ENCODE data around the gene AICDA. TPM values are rescaled to one million over a fixed set of nuclear protein-coding genes. Genes with fewer than 3 reads are reported as not detected.

Gene AICDA
- total and polyA plus RNA-seq, 10 of the 15 experiments (the other 5 are each of a cell fraction or from before 2014, with no cell fraction given), result 9.4 to 24.9 (median 16.6) TPM

GRCh38 chr12:8642775-8643174 is 30.1 kb upstream of the AICDA start:
- no peak for ATAC-seq
- Histone ChIP-seq H3K9ac (ENCODE audit: control insufficient read depth, insufficient read depth, low read length) (no peak overlapping the region), H3K4me2 (ENCODE audit: control insufficient read depth, insufficient read depth) (no peak overlapping the region), H3K79me2 (ENCODE audit: control insufficient read depth, insufficient read depth, low read length) (no peaks in the 10 kb centered on the region), H2AFZ (ENCODE audit: control insufficient read depth, low read depth, low read length) (no peak overlapping the region), H3K4me1 (ENCODE audit: control insufficient read depth, insufficient read depth, low read length) (peaks cover 28% of the 10 kb centered on the region), H3K9me3 (replicated peaks; ENCODE audit: control insufficient read depth, insufficient read depth, low read length) (no peaks in the 10 kb centered on the region; the same call in 1 of the 3 replicates), H3K27ac (ENCODE audit: control insufficient read depth, insufficient read depth) (no peak overlapping the region), H3K27me3 (replicated peaks in 1 of 2; ENCODE audit: control insufficient read depth in 2 of 2, insufficient read depth in 2 of 2, low read length in 1 of 2) (no peaks in the 10 kb centered on the region), H4K20me1 (ENCODE audit: control insufficient read depth, insufficient read depth) (no peaks in the 10 kb centered on the region), H3K4me3 (no peak overlapping the region), H3K36me3 (ENCODE audit: control insufficient read depth in 2 of 2, insufficient read depth in 2 of 2, low read length in 1 of 2) (no peaks in the 10 kb centered on the region)
- no TSS peak for BruUV-seq (replicated peaks)
- in situ Hi-C loops (cut with MboI), result loop anchor here (10.0 to 25.0 kb wide), 3 partner anchors 722 to 1680 kb away; partner anchors contain the start of genes CLEC2D, EMG1, PHB2 and PTPN6
- FAIRE-seq, result no peak
- ChIA-PET POLR2A (no interaction called here), RAD21 (ENCODE audit: unreplicated experiment) (interaction anchor here (0.8 kb wide), 1 partner anchor 16 kb away, joined by 3 read pairs; no protein-coding TSS in a partner anchor), SMC1A (ENCODE audit: uncharacterized antibody, unreplicated experiment) (interaction anchor here (0.7 to 2.4 kb wide), 5 partner anchors 11 to 1038 kb away, joined by 3 to 11 read pairs (median 5); partner anchors contain the start of gene AICDA), CTCF (interaction anchor here (1.2 to 2.0 kb wide), 3 partner anchors 13 to 33 kb away, joined by 3 to 9 read pairs (median 4); no protein-coding TSS in a partner anchor)
- intact Hi-C loops (cut with micrococcal nuclease; ENCODE audit: unreplicated experiment), result no loop called here
- no peak for DNase-seq (ENCODE audit: low read depth, low spot score)
- 95% methylated on average over 1 of the region's 1 CpG for WGBS (ENCODE audit: insufficient coverage, insufficient replicate concordance, low lambda C conversion rate, missing lambda C conversion rate)
- TF ChIP-seq GATAD2B (conservative IDR thresholded peaks at IDR 0.05; ENCODE audit: low read depth) (no peak), ZNF592 (IDR thresholded peaks at IDR 0.05) (no peak), KLF5 (IDR thresholded peaks at IDR 0.05; ENCODE audit: partially characterized antibody) (no peak), USF2 (IDR thresholded peaks at IDR 0.05; ENCODE audit: borderline replicate concordance, low read depth, low read length) (no peak), SMARCA5 (IDR thresholded peaks at IDR 0.05) (no peak), RFX5 (IDR thresholded peaks at IDR 0.05; ENCODE audit: low read depth, low read length) (no peak), PAX5 (IDR thresholded peaks at IDR 0.05; ENCODE audit: borderline replicate concordance, low read depth, low read length) (no peak), WRNIP1 (IDR thresholded peaks at IDR 0.05; ENCODE audit: borderline replicate concordance, low read depth, low read length) (no peak), MYB (IDR thresholded peaks at IDR 0.05; ENCODE audit: borderline replicate concordance, low read depth, low read length) (no peak), ZBTB40 (IDR thresholded peaks at IDR 0.05; ENCODE audit: borderline replicate concordance) (no peak), IKZF1 (conservative IDR thresholded peaks at IDR 0.05) (no peak), JUND (IDR thresholded peaks at IDR 0.05; ENCODE audit: low read depth, low read length) (no peak), SKIL (IDR thresholded peaks at IDR 0.05; ENCODE audit: low read depth, poor library complexity, severe bottlenecking) (no peak)

All from GM12878 (cell line).